SHP77 treated with DMSO at 0.1 percent for 48 hours (cell line): ENCODE data around the gene TET2.
A peak's percentile ranks its signal among the peaks of the same experiment; 100 is the strongest.

Experiments
- DNase-seq: peaks from one replicate; lab custom pipeline; 2025; lab: John Stamatoyannopoulos, UW

TET2 gene

GRCh38 chr4:105234582-105234981 lies 87.9 kb downstream of the TET2 start:
- no peak for DNase-seq

- DNase-seq, result no peak
Observed at GRCh38 chr4:105236202-105236915, 89.7 kb downstream of the TET2 start.

- DNase-seq, result no peak
Observed at GRCh38 chr4:105236916-105237311, 90.2 kb downstream of the TET2 start.

- no peak for DNase-seq
Observed at GRCh38 chr4:105240037-105240436, 93.4 kb downstream of the TET2 start.

GRCh38 chr4:105241451-105241850 lies 94.8 kb downstream of the TET2 start:
- DNase-seq, result no peak

- DNase-seq, result no peak
Observed at GRCh38 chr4:105243446-105243845, 96.8 kb downstream of the TET2 start.

GRCh38 chr4:105246712-105247111 lies 100.0 kb downstream of the TET2 start:
- DNase-seq, result no peak

GRCh38 chr4:105248613-105249012 lies 101.9 kb downstream of the TET2 start:
- no peak for DNase-seq

GRCh38 chr4:105257817-105258495 lies 111.3 kb downstream of the TET2 start:
- no peak for DNase-seq

GRCh38 chr4:105265689-105266088 lies 119.0 kb downstream of the TET2 start:
- DNase-seq, result no peak

GRCh38 chr4:105267280-105267679 lies 120.6 kb downstream of the TET2 start:
- no peak for DNase-seq

- DNase-seq, result no peak
Observed at GRCh38 chr4:105272002-105272401, 125.3 kb downstream of the TET2 start.

GRCh38 chr4:105273230-105273629 lies 126.6 kb downstream of the TET2 start:
- DNase-seq, result no peak

- no peak for DNase-seq
Observed at GRCh38 chr4:105274090-105274489, 127.4 kb downstream of the TET2 start.

GRCh38 chr4:105274504-105274903 lies 127.8 kb downstream of the TET2 start:
- no peak for DNase-seq

- no peak for DNase-seq
Observed at GRCh38 chr4:105276361-105277104, 129.9 kb downstream of the TET2 start.

GRCh38 chr4:105277702-105278101 lies 131.0 kb downstream of the TET2 start:
- DNase-seq, result peak; percentile 2

- DNase-seq, result no peak
Observed at GRCh38 chr4:105279314-105279713, 132.6 kb downstream of the TET2 start.

- DNase-seq, result no peak
Observed at GRCh38 chr4:105280338-105281123, 133.9 kb downstream of the TET2 start.

GRCh38 chr4:105281124-105281415 lies 134.4 kb downstream of the TET2 start:
- DNase-seq, result no peak

GRCh38 chr4:105282489-105282888 lies 135.8 kb downstream of the TET2 start:
- no peak for DNase-seq

GRCh38 chr4:105283501-105283900 lies 136.8 kb downstream of the TET2 start:
- DNase-seq, result no peak
